Activated CD4-positive, alpha-beta T cell treated with anti-CD3 and anti-CD28 coated beads, Interleukin-2, amount 10 ng/mL, durations not matched to agents 24 days and 14 days (primary cell): Measurements from ENCODE around the gene MTSS2. TPM values are rescaled to one million over a fixed set of nuclear protein-coding genes. Genes with fewer than 3 reads are reported as not detected.

Experiments
- DNase-seq: peaks from one replicate; pipeline ENCODE4 v3.0.0; 2022
- H3K27ac Mint-ChIP-seq: one replicate; pipeline ENCODE4 v1.8.0; 2022; ENCODE audit warnings: mild to moderate bottlenecking, mixed read lengths
- H3K27me3 Mint-ChIP-seq: one replicate; pipeline ENCODE4 v1.8.0; 2022; ENCODE audit warnings: mixed read lengths
- H3K36me3 Mint-ChIP-seq: one replicate; pipeline ENCODE4 v1.8.0; 2022; ENCODE audit warnings: low read depth, mild to moderate bottlenecking, mixed read lengths
- H3K4me1 Mint-ChIP-seq: one replicate; pipeline ENCODE4 v1.8.0; 2021; ENCODE audit warnings: mixed read lengths
- H3K4me3 Mint-ChIP-seq: one replicate; pipeline ENCODE4 v1.8.0; 2022; ENCODE audit warnings: mild to moderate bottlenecking, moderate library complexity, mixed read lengths
- H3K9me3 Mint-ChIP-seq: one replicate; pipeline ENCODE4 v1.8.0; 2021; ENCODE audit warnings: mixed read lengths
- intact Hi-C: fragments of 100-400 bp; cut with micrococcal nuclease; formaldehyde crosslinking; loops from one replicate; pipeline ENCODE4 v1.15.1; 2023
- total RNA-seq: library from RNA; stranded (reverse); gene quantifications from 2 replicates; pipeline ENCODE4 v1.2.3, GENCODE V29; 2022

The MTSS2 gene
- total RNA-seq, 1 donor from 2014 or later: 3.7 TPM

- DNase-seq: no peak
- Mint-ChIP-seq H3K9me3 (no peaks in the 10 kb centered on the region), H3K4me3 (no peak overlapping the region), H3K27me3 (no peaks in the 10 kb centered on the region), H3K36me3 (peaks cover 6% of the 10 kb centered on the region), H3K27ac (no peak overlapping the region), H3K4me1 (peaks cover 20% of the 10 kb centered on the region)
- intact Hi-C loops: loop anchor here (5.0 kb wide), 1 partner anchor 38 kb away; no protein-coding TSS in a partner anchor
Measured at GRCh38 chr16:70699696-70700095, 13.8 kb upstream of the MTSS2 start.

DNA sequence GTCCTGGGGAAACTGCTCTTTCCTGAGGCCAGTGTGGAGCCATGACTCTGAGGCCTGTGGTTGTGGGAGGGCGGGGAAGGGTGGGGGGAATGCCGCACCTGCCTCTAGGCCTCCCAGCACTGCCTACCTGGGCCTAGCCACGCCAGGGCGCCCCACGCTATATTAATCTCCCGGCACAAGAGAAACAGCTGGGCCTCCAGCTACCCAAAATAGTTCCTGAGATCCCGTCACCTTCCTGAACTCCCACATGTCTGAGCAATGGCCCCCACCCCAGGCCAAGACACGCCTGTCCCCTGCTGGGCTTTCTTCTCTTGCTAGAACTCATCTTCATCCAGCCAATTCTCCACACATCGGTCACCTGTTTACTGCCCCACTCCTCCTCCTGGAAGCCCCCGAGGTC lies 13.0 kb upstream of the MTSS2 start:
- Mint-ChIP-seq H3K4me3 (no peak overlapping the region), H3K27ac (no peak overlapping the region), H3K4me1 (peaks cover 20% of the 10 kb centered on the region), H3K9me3 (no peaks in the 10 kb centered on the region), H3K36me3 (peaks cover 6% of the 10 kb centered on the region), H3K27me3 (no peaks in the 10 kb centered on the region)
- no peak for DNase-seq
- intact Hi-C loops: loop anchor here (5.0 kb wide), 1 partner anchor 38 kb away; no protein-coding TSS in a partner anchor

- Mint-ChIP-seq H3K27me3 (no peaks in the 10 kb centered on the region), H3K4me1 (peaks cover 20% of the 10 kb centered on the region), H3K36me3 (peaks cover 6% of the 10 kb centered on the region), H3K27ac (no peak overlapping the region), H3K4me3 (no peak overlapping the region), H3K9me3 (no peaks in the 10 kb centered on the region)
- DNase-seq: no peak
- intact Hi-C loops: loop anchor here (5.0 kb wide), 1 partner anchor 40 kb away; no protein-coding TSS in a partner anchor
Measured at GRCh38 chr16:70697594-70698170, 11.8 kb upstream of the MTSS2 start.

DNA sequence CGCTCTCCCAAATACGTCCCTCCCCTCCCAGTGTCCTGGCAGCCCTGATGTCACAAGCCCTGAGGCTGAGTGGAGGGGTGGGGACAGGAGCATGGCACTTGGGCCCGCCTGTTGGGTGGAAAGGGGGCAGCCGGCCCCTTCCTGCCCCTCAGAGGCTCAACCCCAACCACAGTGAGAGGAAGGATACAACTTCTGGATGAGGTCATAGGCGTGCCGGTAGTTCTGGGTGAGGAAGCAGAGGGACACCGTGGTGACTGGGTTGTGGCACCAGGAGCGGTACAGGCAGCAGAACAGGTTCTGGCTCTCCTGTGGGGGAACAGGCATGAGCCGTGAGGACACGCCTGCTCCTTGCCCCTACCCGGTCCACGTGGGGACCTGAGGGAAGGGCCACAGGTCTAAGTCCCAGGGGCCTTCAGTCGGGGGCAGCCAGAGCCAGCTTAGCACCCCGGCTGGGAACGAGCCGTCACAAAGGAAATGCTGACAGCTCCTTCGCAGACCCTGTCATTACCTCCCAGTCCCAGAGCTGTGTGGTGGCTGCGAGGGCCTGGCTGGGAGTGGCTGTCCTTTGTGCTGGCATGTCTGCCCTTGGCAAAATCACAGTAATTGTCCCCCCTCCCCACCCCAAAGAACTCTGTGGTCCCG lies 11.2 kb upstream of the MTSS2 start:
- peak; percentile 73 for DNase-seq
- peaks cover 6% of the 10 kb centered on the region for H3K36me3 Mint-ChIP-seq
- no peak overlapping the region for H3K4me3 Mint-ChIP-seq
- intact Hi-C loops: loop anchor here (5.0 kb wide), 1 partner anchor 40 kb away; no protein-coding TSS in a partner anchor
- no peaks in the 10 kb centered on the region for H3K27me3 Mint-ChIP-seq
- no peaks in the 10 kb centered on the region for H3K9me3 Mint-ChIP-seq
- peaks cover 20% of the 10 kb centered on the region for H3K4me1 Mint-ChIP-seq
- peak overlapping the region; percentile 76 for H3K27ac Mint-ChIP-seq

- Mint-ChIP-seq H3K4me3 (no peak overlapping the region), H3K27ac (peak overlapping the region; percentile 48), H3K9me3 (no peaks in the 10 kb centered on the region), H3K4me1 (peaks cover 20% of the 10 kb centered on the region), H3K27me3 (no peaks in the 10 kb centered on the region), H3K36me3 (peaks cover 6% of the 10 kb centered on the region)
- intact Hi-C loops: loop anchor here (5.0 kb wide), 1 partner anchor 41 kb away; no protein-coding TSS in a partner anchor
- no peak for DNase-seq
Measured at GRCh38 chr16:70696355-70696754, 10.5 kb upstream of the MTSS2 start.

GRCh38 chr16:70695331-70696070 lies 9.6 kb upstream of the MTSS2 start:
- intact Hi-C loops: loop anchor here (5.0 kb wide), 1 partner anchor 42 kb away; no protein-coding TSS in a partner anchor
- H3K4me1 Mint-ChIP-seq: peaks cover 20% of the 10 kb centered on the region
- H3K4me3 Mint-ChIP-seq: peak overlapping the region; percentile 42
- no peaks in the 10 kb centered on the region for H3K27me3 Mint-ChIP-seq
- H3K27ac Mint-ChIP-seq: peak overlapping the region; percentile 84
- peaks cover 6% of the 10 kb centered on the region for H3K36me3 Mint-ChIP-seq
- no peaks in the 10 kb centered on the region for H3K9me3 Mint-ChIP-seq
- DNase-seq: peak; percentile 80

GRCh38 chr16:70694868-70695218 lies 9.0 kb upstream of the MTSS2 start:
- no peak for DNase-seq
- Mint-ChIP-seq H3K36me3 (peaks cover 6% of the 10 kb centered on the region), H3K27me3 (no peaks in the 10 kb centered on the region), H3K4me1 (peaks cover 20% of the 10 kb centered on the region), H3K27ac (no peak overlapping the region), H3K4me3 (no peak overlapping the region), H3K9me3 (no peaks in the 10 kb centered on the region)
- intact Hi-C loops: loop anchor here (5.0 kb wide), 1 partner anchor 42 kb away; no protein-coding TSS in a partner anchor

DNA sequence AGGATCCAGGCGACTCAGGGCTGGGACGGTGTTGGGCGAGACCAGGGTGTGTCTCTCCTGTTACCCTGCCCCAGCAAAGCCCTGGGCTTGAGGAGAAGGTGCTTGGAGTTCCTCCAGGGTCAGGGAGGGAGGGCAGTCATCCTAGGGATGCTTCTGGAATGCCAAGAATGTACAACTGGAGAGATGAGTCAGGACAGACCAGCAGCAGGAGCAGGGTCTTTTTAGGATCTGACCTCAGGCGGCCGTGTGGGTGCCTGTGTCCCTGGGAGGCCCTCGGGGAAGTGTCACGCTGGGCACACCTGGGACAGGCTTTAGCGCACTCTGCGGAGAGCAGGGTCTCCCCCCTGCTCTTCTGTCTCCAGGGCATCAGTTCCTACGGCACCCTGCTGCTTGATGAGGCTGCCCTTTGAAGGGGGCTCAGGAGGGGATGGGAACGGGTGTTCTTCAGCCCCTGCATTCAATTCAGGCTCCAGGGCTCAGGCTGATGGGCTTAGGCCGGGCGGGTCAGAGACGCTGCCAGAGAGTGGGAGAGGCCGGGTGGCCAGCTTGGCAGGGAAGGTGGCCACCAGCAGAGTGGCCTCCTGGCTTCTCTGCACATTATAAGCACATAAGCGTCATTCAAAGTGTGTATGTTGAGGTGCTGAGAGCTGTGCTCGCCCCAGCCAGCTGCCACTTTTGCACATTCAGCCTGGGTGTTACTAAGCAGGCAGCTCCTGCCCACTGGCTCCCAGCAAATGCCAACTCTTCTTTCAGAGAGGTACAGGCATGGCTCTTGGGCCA lies 8.4 kb upstream of the MTSS2 start:
- Mint-ChIP-seq H3K9me3 (no peaks in the 10 kb centered on the region), H3K4me1 (peaks cover 20% of the 10 kb centered on the region), H3K27me3 (no peaks in the 10 kb centered on the region), H3K4me3 (no peak overlapping the region), H3K27ac (no peak overlapping the region), H3K36me3 (peaks cover 6% of the 10 kb centered on the region)
- no peak for DNase-seq
- intact Hi-C loops: no loop called here

DNA sequence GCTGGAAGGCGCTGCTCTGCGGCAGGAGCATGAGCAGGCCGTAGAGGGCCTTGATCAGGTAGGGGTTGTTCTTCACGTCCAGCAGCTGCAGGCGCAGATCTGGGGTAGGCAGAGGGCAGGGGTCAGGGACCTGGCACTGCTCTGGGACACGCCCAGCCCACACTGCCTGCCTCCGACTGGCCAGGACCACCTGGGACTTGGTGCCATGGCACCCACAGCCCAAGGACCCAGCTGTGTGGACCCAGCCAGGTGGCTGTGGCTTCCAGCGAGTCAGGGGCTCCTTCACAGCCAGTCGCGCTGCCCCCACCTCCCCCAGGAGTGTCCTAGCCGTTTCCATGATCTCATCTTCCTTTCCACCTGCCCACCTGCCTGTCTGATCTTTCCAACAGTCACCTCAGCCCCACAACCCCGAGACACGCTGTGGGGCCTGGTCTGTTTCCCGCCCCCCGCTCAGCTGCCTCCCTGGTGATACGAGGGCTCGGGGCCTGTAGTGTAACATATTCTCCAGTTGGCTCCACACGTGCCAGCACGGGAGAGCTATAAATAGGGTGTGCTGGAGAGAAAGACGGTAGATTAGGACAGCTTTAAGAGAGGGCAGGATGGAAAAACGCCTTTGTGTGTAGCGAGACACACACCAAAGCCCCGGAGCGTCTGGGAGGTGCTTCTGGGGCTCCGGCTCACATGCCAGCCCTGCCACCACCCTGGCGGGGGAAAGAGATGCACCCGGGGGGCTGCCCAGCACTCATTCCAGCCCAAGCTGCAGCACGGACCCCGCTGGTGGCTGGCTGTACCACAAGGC lies 7.2 kb upstream of the MTSS2 start:
- peaks cover 20% of the 10 kb centered on the region for H3K4me1 Mint-ChIP-seq
- no peaks in the 10 kb centered on the region for H3K27me3 Mint-ChIP-seq
- intact Hi-C loops: no loop called here
- H3K27ac Mint-ChIP-seq: no peak overlapping the region
- H3K4me3 Mint-ChIP-seq: no peak overlapping the region
- peaks cover 4% of the 10 kb centered on the region for H3K36me3 Mint-ChIP-seq
- H3K9me3 Mint-ChIP-seq: no peaks in the 10 kb centered on the region
- DNase-seq: no peak

DNA sequence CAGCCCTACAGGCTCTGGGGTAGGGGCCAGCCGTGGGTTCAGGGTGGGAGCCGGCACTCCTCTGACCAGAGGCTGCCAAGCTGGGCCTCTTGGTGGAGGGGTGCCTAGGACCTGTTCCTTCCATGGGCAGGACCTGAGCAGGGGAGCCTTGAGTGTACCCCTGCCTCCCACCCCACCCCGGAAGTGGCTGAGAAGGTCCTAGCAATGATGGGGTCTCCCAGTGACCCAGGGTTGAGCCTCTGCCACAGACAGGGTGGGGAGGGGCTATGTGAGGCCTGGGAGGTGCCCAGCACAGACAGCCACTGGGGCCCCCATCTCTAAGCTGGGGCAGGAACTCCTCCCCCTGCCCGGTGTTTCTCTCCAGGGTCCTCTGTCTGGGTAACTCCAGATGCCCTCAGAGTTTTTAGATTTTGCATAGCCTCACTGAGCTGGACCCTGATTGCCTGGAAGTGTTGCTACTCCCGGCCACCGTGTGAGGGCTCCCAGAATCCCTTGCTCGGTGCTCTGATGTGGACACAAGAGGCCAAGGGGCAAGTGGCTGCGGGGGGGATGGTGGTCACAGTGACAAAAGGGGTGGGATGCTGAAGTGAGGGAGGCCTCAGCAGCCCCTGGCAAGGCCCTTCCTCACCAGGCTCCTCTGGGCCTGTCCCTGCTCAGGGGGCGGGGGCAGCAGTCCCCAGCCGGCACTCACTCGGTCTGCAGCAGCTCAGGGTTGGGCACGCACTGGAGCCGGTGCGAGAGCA lies 6.4 kb upstream of the MTSS2 start:
- H3K27ac Mint-ChIP-seq: no peak overlapping the region
- DNase-seq: no peak
- no peak overlapping the region for H3K4me3 Mint-ChIP-seq
- intact Hi-C loops: no loop called here
- peaks cover 19% of the 10 kb centered on the region for H3K4me1 Mint-ChIP-seq
- H3K27me3 Mint-ChIP-seq: peaks cover 1% of the 10 kb centered on the region
- H3K9me3 Mint-ChIP-seq: no peaks in the 10 kb centered on the region
- H3K36me3 Mint-ChIP-seq: peaks cover 4% of the 10 kb centered on the region

DNA sequence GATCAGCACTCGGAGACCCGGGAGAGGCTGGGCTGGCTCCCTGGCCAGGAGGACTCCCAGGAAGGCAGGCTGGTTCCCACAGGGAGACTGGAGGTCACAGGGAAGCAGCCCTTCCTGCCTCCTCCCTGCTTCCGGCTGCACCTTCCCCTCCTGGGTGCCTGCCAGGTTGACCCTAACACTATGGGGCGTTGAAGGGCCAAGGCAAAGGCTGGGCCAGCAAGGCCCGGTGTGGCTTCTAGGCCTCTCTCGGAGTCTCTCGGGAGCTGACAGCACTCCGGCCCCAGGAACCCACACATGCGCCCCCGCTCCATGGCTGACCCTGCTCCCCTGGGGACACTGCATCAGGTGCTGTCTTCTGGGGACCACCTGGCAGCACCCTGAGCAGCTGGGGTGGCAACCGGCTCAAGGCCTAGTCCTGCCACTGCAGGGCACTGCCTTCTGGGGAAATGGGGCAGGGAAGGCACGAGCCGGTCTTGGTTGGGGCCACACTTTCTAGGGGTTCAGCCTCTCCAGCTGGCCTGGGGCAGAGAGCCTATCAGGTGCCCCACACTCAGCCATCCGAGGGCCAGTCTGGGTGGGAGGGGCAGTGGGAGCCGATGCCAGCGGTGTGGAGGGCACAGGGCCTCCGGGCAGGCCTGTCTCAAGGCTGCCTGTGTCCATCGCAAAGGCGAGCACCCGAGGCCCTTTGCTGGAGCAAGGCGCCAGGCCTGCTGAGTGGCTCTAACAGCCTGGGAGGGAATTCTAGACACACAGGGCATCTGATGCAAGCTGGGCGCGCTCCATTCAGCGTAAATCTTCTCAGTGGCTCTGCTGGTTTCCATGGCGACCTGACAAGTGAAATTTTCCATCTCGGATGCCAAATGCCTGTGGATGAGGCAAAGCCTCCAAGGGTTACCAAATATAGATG lies 5.6 kb upstream of the MTSS2 start:
- H3K27ac Mint-ChIP-seq: no peak overlapping the region
- peaks cover 12% of the 10 kb centered on the region for H3K4me1 Mint-ChIP-seq
- no peak overlapping the region for H3K4me3 Mint-ChIP-seq
- peaks cover 4% of the 10 kb centered on the region for H3K27me3 Mint-ChIP-seq
- no peaks in the 10 kb centered on the region for H3K9me3 Mint-ChIP-seq
- no peak for DNase-seq
- intact Hi-C loops: no loop called here
- peaks cover 2% of the 10 kb centered on the region for H3K36me3 Mint-ChIP-seq
